Astrocyte (in vitro differentiated cells and primary cell): ENCODE measurements around the gene PARN.

Source experiments
- EZH2 ChIP-seq: IDR thresholded peaks from 2 replicates; pipeline ENCODE4 v1.6.1; 2012; ENCODE audit warnings: mild to moderate bottlenecking, low read length, inconsistent platforms; ENCODE audit not compliant: insufficient read depth
- TF ChIP-seq, protein P1 (sequence below): IDR thresholded peaks from 2 replicates; pipeline ENCODE4 v1.5.1; 2011; ENCODE audit warnings: low read depth, mild to moderate bottlenecking, inconsistent platforms, low read length, moderate library complexity; ENCODE audit not compliant: insufficient read depth

DNA sequence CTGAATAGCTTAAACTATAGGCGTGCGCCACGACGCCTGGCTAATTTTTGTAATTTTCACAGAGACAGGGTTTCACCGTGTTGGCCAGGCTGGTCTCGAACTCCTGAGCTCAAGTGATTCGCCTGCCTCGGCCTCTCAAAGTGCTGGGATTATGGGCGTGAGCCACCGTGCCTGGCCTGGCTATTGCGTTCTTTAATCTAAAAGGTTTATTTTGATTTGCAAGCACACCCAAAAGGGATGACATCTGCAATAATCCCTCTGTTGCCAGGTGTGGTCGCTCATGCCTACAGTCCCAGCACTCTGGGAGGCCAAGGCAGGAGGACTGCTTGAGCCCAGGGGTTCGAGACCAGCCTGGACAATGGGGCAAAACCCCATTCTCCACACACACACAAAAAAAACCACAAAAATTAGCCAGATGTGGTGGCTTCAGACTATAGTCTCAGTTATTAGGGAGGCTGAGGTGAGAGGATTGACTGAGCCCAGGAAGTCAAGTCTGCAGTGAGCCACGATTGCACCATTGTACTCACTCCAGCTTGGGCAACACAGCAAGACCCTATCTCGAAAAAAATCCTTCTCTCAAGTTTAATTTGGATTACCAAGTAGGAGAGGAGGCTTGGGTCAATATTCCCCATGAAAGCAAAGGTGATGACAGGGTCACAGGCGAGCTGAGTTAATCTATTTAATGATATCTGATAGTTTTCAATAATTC, 144.1 kb downstream of the PARN start:
- TF ChIP-seq, protein P1, sequence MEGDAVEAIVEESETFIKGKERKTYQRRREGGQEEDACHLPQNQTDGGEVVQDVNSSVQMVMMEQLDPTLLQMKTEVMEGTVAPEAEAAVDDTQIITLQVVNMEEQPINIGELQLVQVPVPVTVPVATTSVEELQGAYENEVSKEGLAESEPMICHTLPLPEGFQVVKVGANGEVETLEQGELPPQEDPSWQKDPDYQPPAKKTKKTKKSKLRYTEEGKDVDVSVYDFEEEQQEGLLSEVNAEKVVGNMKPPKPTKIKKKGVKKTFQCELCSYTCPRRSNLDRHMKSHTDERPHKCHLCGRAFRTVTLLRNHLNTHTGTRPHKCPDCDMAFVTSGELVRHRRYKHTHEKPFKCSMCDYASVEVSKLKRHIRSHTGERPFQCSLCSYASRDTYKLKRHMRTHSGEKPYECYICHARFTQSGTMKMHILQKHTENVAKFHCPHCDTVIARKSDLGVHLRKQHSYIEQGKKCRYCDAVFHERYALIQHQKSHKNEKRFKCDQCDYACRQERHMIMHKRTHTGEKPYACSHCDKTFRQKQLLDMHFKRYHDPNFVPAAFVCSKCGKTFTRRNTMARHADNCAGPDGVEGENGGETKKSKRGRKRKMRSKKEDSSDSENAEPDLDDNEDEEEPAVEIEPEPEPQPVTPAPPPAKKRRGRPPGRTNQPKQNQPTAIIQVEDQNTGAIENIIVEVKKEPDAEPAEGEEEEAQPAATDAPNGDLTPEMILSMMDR = no peak
- TF ChIP-seq EZH2 = no peak
